GM18498 (cell line): Measurements from ENCODE around the gene PMM1.
"Not testable (repeated sequence)": the region's sequence is repeated elsewhere in the genome, so short reads cannot be mapped to it uniquely, and the experiment has no call there.

ENCODE experiments used
- ATAC-seq: cut with Tn5 transposase; IDR thresholded peaks from one replicate; pipeline ENCODE4 v1.9.1; 2021; ENCODE audit warnings: mild to moderate bottlenecking, moderate library complexity; ENCODE audit not compliant: unreplicated experiment

The PMM1 gene

DNA sequence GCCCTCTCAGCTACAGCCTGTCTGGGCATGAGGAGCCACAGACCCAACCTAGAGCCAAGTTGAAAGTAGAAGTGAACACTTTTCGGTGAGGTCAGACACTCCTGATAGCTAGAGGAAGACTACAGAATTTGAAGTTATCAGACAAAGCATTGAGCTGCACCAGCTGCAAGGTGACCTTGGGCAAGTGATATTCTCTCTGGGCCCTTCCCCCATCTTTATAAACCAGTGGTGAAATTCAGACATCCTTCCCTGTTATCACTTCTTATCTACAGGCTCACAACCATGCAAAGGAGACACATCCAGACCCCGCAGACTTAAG, 8.0 kb upstream of the PMM1 start:
- no peak for ATAC-seq

DNA sequence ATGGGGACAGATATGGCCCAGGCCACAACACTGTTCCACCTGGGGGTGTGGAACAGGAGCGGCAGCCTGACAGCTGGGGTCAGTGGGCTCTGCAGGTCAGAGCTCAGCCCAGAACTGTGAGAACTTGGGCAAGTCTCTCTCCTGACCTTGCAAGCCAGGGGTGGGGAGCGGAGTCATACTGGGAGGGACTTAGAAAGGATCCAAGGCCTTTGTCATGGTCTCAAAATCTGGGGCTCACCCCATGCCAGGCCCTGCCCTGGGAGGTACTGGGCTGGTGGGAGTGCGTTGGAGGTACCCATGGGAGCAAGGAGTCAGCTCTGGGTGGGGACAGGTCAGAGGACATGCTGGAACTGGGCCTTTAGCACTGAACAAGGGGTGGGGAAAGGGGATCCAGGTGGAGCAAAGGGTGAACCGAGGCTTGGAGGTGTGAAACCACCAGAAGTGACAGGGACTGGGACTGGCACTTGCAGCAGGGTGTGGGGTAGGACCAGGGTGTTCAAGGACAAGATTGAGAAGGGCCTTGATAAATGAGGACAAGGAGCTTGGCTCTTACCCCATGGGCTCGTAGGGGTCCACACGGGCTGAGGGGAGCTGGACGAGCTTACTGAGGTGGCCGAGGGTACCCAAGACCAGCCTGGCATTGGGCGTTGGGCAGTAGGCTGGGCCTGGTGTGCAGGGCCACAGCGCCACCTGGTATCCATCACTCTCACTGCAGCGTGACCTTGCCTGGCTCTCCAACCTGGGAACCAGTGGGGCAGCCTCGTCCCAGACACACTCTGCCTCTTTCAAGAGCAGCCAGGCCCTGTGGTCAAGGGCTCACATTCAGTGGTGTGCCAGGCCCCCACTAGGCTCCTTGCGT, 7.4 kb upstream of the PMM1 start:
- no peak for ATAC-seq

DNA sequence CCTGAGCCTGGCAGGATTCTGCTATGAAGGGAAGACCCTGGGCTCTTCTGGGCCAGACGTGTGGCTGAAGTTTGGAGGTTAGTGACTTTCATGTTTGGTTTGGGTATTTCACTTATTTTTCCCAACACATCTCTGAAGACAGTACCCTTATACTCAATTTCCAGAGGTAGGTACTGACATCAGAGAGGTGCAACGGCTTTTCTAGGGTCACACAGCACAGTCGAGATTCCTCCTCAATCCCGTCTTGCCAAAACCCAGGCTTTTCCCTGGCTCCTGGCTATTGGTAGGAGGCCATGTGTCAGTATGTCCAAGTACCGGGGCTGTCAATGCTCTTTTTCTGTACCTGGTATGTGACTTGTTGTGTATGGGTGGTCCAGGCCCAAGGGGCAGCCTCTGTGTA, 6.1 kb upstream of the PMM1 start:
- no peak for ATAC-seq

DNA sequence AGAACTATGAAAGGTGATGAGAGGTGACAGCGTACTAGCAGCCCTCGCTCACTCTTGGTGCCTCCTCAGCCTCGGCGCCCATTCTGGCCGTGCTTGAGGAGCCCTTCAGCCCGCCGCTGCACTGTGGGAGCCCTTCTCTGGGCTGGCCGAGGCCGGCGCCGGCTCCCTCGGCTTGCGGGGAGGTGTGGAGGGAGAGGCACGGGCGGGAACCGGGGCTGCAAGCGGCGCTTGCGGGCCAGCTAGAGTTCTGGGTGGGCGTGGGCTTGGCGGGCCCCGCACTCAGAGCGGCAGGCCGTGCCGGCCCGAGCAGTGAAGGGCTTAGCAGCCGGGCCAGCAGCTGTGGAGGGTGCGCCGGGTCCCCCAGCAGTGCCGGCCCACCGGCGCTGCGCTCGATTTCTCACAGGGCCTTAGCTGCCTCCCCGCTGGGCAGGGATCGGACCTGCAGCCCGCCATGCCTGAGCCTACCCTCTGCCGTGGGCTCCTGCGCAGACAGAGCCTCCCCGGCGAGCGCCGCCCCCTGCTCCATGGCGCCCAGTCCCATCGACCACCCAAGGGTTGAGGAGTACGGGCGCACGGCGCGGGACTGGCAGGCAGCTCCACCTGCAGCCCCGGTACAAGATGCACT, 3.8 kb upstream of the PMM1 start:
- not testable (repeated sequence) for ATAC-seq

DNA sequence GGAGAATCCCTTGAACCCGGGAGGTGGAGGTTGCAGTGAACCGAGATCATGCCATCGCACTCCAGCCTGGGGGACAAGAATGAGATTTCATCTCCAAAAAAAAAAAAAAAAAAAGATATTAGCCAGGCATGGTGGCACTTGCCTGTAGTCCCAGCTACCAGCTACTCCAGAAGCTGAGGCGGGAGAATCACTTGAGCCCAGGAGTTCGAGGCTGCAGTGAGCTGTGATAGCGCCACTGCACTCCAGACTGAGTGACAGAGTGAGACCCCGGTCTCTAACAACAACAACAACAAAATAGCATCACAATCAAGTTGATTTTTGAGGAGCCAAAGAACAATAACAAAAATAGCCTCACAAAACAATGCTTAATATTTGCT, 2.3 kb downstream of the PMM1 start:
- ATAC-seq: no peak

DNA sequence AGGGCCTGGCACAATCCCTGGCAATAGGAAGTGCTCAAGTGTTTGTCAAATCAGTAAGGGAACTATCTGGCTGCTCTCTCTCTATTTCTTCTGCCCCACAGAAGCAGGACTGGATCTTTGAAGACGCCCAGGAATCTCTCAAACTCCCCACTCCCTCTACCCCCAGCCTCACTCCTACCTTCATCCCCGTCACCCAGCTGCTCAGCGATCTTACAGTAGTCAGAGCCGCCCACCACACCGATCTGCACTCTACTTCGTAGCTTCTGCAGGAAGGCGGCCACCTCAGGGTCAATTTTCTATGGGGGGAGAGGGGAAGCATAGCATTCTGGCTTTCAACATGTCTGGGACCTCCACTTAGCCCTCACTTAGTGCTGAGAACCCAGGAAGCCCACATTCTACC, 3.7 kb downstream of the PMM1 start:
- no peak for ATAC-seq

DNA sequence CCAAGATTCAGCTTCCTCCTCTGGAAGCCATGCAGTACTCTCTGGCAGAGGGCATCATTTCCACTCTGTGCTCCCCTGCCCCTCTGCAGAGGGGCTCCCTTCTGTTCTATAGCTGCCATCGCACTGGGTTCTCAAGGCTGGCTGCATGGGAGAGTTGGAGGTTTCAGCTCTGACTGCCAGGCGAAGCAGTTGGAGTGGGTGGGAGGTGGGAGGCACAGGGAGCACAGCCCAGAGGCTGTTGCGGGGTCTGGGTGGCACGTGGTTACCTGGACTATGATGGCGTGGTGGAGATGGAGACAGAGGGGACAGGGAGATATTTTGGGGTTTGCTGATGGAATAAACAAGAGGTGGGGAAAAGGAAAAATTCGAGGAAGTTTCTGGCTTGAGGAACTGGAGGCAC, 4.8 kb downstream of the PMM1 start:
- ATAC-seq: no peak

DNA sequence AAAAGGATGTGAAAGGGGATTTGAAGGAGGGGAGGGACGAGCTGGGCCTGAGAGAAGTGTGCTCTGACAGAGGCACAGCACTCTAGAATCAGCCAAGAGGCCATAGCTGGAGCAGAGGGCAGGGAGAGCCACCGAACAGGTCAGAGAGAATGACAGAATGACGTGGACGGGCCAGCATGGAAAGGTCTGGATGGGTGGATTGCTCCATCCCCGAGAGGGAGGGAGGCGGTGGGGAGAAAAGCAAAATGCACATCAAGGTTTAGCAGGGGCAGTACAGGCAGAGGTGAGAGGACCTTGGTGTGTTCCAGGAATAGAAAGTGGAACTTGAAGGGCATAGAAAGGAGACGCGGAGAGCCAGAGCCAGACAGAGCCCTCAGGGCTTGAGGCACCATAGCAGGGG, 6.9 kb downstream of the PMM1 start:
- no peak for ATAC-seq

DNA sequence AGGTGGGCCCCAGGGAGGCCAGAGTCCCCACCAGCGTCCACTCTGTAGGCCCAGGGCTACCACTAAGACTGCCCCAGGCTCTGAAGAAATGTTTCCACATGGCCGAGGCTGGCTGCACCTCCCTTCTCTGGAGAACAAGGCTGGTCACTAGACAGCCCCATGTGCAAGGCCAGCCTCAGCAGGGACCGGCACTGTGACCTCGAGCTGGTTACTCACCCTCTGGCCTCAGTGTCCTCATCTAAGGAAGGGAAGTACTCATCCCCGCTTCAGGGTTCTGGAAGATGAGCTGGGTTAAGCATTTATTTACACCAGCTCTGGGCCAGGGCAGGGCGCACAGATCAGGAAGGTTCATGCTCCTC, 9.7 kb downstream of the PMM1 start:
- ATAC-seq: no peak

DNA sequence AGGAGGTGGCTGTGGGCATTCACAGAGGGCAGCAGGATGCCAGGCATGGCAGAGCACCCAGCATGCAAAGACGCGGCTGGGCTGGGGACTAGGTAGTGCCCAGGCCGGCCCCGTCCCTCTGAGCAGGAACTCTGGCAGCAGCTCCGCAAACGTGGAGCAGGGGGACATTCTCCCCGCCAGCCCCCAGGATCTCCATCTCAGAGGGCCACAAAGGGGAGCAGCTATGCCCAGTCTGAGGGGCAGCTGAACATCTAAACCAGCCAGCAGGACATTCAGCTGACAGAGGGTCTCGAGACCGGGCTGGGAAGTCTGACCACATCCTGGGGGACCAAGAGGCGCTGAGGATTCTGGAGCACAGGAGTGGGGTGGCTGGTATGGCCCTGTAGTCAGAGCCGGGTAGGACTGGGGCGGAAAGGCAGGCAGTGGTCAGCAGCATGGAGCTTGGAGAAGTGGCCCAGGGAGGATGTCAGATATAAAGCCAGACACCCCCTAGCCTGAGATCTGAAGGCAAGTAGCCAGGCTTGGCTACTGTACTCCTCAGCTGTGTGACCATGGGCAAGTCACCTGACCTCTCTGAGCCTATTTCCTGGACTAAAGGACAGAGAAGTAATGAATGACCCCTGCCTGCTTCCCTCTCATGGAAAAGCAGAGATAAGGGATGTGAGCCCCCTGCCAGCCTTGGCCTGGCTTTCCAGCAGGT, 10.2 kb downstream of the PMM1 start:
- no peak for ATAC-seq

DNA sequence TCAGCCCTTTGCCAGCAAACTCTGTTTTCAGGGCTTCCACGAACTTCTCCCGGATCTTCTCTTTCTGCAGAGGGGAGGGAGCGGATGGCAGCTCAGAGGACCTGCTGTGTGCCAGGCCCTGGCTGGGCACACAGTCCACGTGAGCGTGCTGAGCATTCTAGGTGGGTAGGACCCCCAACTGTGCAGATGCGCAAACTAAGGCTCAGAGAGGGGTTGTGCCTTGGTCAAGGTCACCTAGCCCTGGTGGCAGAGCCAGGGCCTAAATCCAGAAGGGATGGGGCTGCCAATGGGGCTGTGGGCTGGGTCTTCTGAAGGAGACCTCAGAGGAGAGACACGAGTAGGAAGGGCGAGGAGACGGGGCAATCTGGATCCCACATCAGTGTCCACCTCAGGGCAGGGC, 10.8 kb downstream of the PMM1 start:
- ATAC-seq: no peak

DNA sequence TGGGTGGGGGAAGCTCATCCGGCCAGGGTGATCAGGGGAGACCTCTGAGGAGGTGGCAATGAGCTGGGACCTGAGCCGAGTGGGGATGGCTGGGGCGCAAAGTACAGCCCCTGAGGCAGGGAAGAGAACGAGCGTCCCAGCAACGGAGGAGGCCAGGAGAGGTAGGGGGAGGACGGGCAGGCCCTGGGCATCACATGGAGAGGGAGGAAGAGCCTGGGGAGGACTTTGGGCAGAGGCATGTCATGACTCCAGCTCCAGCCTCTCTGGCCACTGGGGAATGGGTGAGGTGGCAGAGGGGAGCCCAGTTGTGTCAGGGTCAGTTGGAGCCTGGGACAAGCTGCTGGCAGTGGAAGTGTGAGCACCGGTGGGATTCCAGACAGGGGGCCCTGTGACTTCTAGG, 11.5 kb downstream of the PMM1 start:
- ATAC-seq: no peak

DNA sequence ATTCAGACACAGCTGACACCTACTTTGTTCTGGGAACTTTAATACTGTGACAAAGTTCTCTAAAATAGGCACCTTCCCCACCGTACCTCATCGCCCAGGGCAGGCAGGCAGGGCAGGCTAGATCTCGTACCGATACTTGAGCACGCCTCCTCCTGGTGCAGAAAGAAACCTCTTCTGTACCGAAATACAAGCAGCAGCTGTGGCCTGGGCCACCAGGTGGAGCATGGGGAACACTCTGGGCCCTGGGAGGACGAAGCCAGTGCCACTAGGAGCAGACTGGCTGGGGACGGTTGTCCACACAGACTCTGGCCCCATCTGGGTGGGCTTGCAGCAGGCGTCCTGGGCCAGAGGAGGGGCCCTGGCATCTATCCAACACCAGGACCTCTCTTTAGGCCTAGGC, 12.8 kb downstream of the PMM1 start:
- no peak for ATAC-seq

DNA sequence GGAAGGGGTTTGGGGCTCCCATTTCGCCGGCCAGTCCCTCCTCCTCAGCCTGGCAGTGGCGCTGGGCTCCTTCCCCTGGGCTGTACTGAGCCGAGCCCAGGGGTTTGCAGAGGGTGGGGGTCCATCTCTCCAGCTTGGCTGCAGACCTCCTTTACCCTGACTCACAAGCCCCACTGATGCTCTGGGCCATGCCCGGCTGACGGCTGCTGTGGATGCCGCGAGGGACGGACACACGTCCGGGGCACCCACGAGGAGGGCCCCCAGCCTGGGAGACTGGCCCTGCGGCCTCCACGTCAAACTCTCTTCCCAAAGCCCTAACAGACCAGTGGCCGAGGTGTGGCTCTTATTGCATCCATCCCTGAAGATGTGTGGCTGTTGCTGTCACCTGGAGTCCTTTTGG, 14.1 kb downstream of the PMM1 start:
- no peak for ATAC-seq

DNA sequence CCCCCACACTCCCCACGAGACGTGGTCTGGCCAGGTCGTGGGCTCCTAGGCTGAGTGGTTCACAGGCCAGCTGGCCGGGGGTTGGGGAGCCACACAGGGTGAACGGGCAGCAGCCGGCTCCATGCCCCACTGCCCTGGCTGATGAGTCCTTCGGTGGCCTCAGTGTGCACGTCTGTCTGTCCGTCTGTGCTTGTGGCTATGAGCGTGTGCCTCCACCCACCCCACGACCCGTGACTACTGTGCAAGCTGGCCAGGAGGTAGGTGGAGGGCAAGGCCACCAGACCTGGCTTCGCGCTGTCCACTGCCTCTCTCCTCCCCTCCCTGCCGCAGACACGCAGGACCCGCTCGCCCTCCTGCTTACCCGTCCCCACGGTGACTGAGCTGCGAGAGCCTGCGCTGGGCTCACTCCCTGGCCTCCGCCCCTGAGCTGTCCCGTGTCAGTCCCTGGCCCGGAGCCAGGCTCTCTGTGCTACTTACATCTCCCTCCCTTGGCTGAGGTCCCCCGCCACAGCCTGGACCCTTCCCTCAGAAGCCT, 14.7 kb downstream of the PMM1 start:
- no peak for ATAC-seq

DNA sequence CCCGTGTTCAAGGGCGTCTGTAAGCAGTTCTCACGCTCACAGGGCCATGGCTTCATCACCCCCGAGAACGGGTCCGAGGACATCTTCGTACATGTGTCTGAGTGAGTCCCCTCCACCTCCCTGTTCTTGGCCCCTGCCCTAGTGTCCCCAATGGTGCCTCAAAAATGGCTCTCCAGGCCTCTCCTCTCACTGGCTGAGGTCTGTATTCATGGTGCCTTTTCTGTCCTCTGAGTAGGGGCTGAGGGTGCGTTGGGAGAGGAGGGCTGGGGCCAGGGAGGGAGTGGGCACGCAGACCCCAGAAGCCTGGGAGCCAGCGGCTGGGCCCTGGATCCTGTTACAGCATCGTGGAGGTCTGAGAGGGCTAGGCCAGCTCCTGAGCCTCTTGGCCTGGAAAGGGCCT, 16.0 kb downstream of the PMM1 start:
- ATAC-seq: no peak

DNA sequence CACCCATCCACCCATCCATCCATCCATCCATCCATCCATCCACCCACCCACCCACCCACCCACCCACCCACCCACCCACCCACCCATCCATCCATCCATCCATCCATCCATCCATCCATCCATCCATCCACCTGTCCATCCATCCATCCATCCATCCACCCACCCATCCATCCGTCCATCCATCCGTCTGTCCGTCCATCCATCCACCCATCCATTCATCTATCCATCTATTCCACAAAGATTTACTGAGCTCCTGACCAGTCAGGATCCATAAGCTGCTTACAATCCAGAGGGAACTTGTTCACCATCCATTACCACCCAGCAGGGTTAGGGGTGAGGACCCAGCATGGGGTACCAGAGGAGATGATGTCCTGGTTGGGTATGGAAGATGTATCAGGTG, 17.3 kb downstream of the PMM1 start:
- ATAC-seq: not testable (repeated sequence)

DNA sequence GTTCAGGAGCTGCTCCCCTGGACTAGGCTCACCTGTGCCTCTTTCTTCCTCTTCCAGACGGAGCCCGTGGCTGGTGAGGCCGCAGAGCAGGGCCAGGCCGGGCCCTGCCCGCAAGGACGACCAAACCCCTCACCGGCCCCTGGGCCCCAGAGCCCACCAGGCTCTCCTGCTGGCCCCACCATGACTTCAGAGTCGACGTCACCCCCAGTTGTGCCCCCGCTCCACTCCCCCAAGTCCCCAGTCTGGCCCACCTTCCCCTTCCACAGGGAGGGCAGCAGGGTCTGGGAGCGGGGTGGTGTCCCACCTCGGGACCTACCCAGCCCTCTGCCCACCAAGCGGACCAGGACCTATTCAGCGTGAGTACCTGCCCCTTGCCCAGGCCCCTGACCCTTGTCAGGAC, 17.9 kb downstream of the PMM1 start:
- ATAC-seq: no peak

DNA sequence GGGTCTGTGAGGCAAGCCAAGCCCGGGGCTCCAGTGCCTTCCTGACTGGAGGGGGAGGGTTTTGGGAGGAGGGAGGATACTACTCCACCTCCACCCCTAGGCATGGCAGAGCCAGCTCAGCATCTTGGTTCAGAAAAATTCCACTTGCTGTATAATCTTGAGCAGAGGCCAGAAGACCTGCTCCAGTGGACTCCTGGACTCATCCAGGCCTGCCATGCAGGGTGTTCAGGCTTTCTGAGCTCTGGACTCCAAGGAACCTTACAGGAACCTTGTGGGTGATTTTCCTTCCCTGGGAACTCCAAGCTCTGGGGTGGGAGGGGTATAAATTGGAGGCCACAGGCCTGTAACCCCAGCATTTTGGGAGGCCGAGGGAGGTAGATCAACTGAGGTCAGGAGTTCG, 19.4 kb downstream of the PMM1 start:
- ATAC-seq: no peak

DNA sequence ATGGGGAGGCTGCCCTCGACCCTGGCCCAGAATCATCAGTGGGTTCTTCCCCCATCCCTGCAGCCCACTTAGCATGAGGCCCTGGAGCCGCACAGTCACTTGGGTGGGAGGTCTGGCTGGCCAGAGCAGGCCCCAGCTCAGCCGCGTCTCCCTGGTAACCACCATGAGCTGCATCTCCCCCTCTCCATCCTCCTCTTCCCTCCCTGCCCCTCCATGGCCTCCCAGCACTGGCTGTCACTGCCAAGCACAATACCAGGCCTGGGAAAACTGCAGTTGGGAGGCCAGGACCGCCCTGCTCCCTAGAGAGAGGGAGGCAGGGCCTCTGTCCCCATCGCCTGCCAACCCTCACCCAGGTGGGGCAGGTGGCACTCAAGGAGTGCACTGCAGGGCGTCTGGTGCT, 20.8 kb downstream of the PMM1 start:
- ATAC-seq: no peak

DNA sequence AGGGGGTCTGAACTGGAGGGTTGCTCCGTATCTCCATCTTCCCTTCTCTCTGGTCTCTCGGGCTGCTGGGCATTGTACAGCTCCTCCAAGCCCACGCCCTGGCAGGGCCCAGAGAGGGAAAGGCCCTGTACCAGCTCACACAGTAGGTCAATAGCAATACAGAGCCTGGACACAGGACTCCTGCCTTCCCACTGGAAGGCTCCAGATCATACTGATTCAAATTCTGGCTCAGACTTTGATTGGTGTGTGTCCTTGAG, 22.2 kb downstream of the PMM1 start:
- no peak for ATAC-seq

DNA sequence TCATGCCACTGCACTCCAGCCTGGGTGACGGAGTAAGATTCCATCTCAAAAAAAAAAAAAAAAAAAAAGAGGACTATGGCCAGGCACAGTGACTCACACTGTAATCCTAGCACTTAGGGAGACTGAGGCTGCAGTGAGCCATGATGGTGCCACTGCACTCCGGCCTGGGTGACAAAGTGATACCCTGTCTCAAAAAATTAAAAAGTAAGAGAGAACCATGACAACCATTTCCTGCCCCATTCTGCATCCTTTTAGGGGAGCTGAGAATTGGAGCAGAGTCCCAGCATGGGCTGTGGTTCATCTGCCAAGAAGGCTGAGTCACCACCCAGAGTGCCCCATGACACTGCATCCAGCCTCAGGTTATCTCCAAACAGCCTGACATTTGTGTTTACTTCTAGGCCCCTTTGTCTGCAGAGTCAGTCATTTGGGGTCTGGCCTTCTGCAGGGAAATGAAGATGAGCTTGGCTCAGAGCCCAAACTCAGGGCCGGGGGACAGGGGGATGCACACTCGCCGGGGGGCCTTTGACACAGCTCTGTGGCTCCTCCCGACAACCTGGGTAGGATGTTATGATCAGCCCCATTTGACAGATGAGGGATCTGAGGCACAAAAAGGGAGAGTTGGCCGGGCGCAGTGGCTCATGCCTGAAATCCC, 24.1 kb downstream of the PMM1 start:
- ATAC-seq: no peak
